Lower leg skin (tissue), 4 donors: ENCODE measurements around the gene MAPT. TPM values are rescaled to one million over a fixed set of nuclear protein-coding genes. Genes with fewer than 3 reads are reported as not detected.

ENCODE experiments used
- DNase-seq, 2 donors: peaks; one replicate each; pipeline ENCODE4 v3.0.0-alpha.2; 2019; ENCODE audit warnings: low spot score in 2 of 2
- H3K4me3 ChIP-seq: fragments of 200-600 bp; sonication (generic); 2 replicates; pipeline ENCODE4 v1.5.1; 2017; ENCODE audit warnings: mild to moderate bottlenecking, low read depth; ENCODE audit not compliant: poor library complexity, severe bottlenecking
- POLR2A ChIP-seq, 2 donors: fragments of 450-650 bp; IDR thresholded peaks; one replicate each; pipeline ENCODE4 v1.6.1; 2016 to 2017; ENCODE audit warnings: antibody characterized with exemption in 2 of 2, mild to moderate bottlenecking in 1 of 2, moderate library complexity in 1 of 2
- WGBS, 2 donors: methylation state at CpG; one replicate each; pipeline ENCODE4 v1.1.5; 2018; 5-methylcytosine and 5-hydroxymethylcytosine counted together
- intact Hi-C: fragments of 100-400 bp; cut with DNase I; formaldehyde crosslinking; loops from one replicate; pipeline ENCODE4 v1.15.0; 2023; ENCODE audit warnings: low total_unique reads
- total RNA-seq, 4 donors: library from RNA; depleted of rRNA; stranded (reverse); fragments of >200 nt; gene quantifications; one replicate each; pipeline ENCODE4 v1.1.0, GENCODE V29; 2016
- TF ChIP-seq, protein P1 (sequence below), 3 donors: fragments of 450-650 bp; IDR thresholded peaks; one replicate each; pipeline ENCODE4 v1.5.1; 2016; ENCODE audit warnings: antibody characterized with exemption in 3 of 3, mild to moderate bottlenecking in 3 of 3, moderate library complexity in 2 of 3

Gene MAPT
- total RNA-seq, 4 donors from 2014 or later = 4.1 to 7.6 (median 6.2) TPM

DNA sequence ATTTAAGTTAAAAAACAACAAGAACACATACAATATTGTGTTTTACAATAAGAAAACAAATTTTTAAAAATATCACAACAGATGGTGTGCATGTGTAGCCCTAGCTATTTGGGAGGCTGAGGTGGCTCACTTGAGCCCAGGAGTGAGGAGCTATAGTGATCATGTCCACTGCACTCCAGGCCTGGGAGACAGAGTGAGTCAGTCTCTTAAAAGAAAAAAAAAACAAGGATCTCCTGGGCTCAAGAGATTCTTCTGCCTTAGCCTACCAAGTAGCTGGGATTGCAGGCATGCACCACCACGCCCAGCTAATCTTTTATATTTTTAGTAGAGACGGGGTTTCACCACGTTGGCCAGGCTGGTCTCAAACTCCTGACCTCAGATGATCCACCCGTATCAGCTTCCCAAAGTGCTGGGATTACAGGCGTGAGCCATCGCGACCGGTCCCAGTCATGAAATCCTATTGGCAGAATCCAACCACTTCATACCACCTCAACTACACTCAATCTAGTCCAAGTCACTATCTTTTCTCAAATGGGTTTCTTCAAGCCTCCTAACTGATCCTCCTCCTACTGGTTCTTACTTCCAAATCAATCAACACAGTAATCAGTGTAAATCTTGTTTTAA lies 159.7 kb downstream of the MAPT start:
- TF ChIP-seq, protein P1, sequence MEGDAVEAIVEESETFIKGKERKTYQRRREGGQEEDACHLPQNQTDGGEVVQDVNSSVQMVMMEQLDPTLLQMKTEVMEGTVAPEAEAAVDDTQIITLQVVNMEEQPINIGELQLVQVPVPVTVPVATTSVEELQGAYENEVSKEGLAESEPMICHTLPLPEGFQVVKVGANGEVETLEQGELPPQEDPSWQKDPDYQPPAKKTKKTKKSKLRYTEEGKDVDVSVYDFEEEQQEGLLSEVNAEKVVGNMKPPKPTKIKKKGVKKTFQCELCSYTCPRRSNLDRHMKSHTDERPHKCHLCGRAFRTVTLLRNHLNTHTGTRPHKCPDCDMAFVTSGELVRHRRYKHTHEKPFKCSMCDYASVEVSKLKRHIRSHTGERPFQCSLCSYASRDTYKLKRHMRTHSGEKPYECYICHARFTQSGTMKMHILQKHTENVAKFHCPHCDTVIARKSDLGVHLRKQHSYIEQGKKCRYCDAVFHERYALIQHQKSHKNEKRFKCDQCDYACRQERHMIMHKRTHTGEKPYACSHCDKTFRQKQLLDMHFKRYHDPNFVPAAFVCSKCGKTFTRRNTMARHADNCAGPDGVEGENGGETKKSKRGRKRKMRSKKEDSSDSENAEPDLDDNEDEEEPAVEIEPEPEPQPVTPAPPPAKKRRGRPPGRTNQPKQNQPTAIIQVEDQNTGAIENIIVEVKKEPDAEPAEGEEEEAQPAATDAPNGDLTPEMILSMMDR (IDR thresholded peaks at IDR 0.05) = no peak
- TF ChIP-seq POLR2A (IDR thresholded peaks at IDR 0.05) = no peak
- 90 to 91% methylated on average over 8 of the region's 8 CpGs for WGBS, 2 donors
- no peak overlapping the region for H3K4me3 ChIP-seq
- no peak for DNase-seq
- intact Hi-C loops = no loop called here

DNA sequence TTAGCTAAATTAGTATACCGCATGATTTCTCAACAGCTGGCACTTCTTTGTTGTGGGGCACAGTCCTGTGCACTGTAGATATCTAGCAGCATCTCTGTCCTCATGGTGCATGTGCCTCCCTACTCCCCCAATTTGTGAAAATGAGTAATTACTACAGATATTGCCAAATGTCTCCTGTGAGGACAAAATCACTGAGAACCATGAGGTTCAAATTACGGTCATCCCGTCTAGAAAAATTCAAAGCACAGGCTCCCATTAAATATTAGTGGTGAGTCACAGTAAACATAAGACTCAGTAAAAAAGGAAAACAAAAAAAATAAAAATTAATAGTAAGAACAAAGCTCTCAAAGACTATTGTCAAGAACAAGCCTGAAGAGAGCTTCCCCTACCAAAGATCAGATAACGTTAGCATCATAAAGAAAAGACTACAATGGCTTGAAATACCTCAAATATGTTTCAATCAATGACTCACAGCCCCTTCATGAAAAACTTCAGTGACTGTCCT lies 162.5 kb downstream of the MAPT start:
- intact Hi-C loops = no loop called here
- TF ChIP-seq POLR2A (IDR thresholded peaks at IDR 0.05) = no peak
- TF ChIP-seq, protein P1 (IDR thresholded peaks at IDR 0.05) = no peak
- DNase-seq = no peak
- H3K4me3 ChIP-seq = no peak overlapping the region
- 48 to 69% methylated on average over 4 of the region's 4 CpGs for whole genome bisulfite sequencing, 2 donors

DNA sequence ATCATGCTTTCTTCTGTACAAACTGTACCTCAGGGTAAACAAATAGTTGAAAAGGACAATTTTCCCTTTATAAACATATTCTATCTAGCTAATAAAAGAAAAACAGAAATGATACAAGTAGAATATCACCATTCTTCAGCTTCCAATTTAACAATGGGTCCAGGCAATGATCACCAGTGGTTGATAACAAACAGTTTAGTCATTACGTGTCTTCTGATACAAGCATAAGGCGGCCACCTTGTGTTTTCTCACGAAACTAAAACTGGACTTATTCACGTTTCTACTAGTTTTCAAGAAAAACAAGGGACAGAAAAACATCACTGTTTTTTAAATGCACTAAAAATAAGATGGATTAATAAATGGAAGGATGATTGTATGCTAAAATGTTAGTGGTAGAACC lies 163.0 kb downstream of the MAPT start:
- H3K4me3 ChIP-seq = no peak overlapping the region
- intact Hi-C loops = no loop called here
- 92 to 95% methylated on average over 4 of the region's 4 CpGs for WGBS, 2 donors
- TF ChIP-seq, protein P1 (IDR thresholded peaks at IDR 0.05) = no peak
- no peak for TF ChIP-seq POLR2A (IDR thresholded peaks at IDR 0.05)
- DNase-seq = no peak

DNA sequence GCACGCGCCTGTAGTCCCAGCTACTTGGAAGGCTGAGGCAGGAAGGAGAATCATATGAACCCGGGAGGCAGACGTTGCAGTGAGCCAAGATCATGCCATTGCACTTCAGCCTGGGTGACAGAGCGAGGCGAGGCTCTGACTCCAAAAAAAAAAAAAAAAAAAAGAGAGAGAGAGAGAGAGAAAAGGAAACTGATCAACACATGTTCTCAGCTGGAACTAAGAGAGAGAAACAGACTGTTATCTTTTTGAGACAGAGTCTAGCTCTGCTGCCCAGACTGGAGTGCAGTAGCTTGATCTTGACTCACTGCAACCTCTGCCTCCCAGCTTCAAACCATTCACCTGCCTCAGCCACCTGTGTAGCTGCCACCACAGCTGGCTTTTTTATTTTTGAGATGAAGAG lies 165.1 kb downstream of the MAPT start:
- 64 to 69% methylated on average over 6 of the region's 6 CpGs for WGBS, 2 donors
- TF ChIP-seq, protein P1 (IDR thresholded peaks at IDR 0.05) = no peak
- no peak for TF ChIP-seq POLR2A (IDR thresholded peaks at IDR 0.05)
- no peak for DNase-seq
- intact Hi-C loops = no loop called here
- no peak overlapping the region for H3K4me3 ChIP-seq

DNA sequence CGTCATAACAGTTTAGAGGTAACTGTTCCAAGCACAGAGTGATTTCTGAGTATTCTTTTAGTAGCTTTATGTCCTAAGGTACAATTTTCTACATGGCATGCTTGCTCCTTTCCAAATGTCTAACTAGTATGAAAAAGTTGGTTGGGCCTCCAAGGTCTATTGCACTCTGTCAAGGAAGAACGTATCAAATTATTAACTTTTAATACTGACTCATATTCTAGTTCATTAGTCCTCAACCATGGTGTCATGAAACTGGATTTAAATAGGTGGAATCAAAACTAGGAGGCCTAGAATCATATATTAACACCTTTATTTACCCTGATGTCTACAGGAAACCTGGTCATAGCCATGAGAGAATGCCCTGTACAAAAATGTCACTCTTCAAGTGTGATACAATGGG lies 166.1 kb downstream of the MAPT start:
- TF ChIP-seq POLR2A (IDR thresholded peaks at IDR 0.05) = no peak
- TF ChIP-seq, protein P1 (IDR thresholded peaks at IDR 0.05) = no peak
- no peak for DNase-seq
- H3K4me3 ChIP-seq = no peak overlapping the region
- 83 to 91% methylated on average over 2 of the region's 2 CpGs for WGBS, 2 donors
- intact Hi-C loops = no loop called here

DNA sequence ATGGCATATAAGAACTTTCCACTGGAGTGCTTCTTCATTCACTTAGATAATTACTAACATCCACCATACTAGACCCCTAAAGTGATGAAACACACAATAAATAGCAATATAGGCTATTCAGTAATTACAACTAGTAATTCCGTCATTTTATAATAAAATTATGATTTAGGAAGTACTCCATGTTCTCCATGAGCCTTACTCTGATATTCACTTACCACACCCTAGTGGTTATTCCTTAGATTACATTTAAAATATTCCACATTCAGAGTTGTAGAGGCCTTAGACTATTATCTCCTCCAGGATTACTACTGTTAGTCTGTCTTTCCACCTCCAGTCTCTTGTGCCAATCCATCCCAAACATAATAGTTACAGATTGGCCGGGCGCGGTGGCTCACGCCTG lies 167.1 kb downstream of the MAPT start:
- no peak overlapping the region for H3K4me3 ChIP-seq
- TF ChIP-seq POLR2A (IDR thresholded peaks at IDR 0.05) = no peak
- TF ChIP-seq, protein P1 (IDR thresholded peaks at IDR 0.05) = no peak
- intact Hi-C loops = no loop called here
- DNase-seq = no peak
- WGBS, 2 donors = 97 to 98% methylated on average over 5 of the region's 5 CpGs
